Gastrocnemius medialis (tissue), 4 donors: ENCODE results near the gene CHST12. TPM values are rescaled to one million over a fixed set of nuclear protein-coding genes. Genes with fewer than 3 reads are reported as not detected.
"Not testable (repeated sequence)": the region's sequence is repeated elsewhere in the genome, so short reads cannot be mapped to it uniquely, and the experiment has no call there.

Source experiments
- ATAC-seq, 2 donors: fragments of 150-250 bp; one replicate each; pipeline ENCODE4 v1.9.1; 2016
- DNase-seq, 2 donors: peaks; one replicate each; pipeline ENCODE4 v3.0.0-alpha.2; 2019
- H3K27ac ChIP-seq, 4 donors: fragments of 200-600 bp; sonication (generic); 1 replicate in 1 of 4; 2 replicates in 3 of 4; pipeline ENCODE4 v1.5.1; 2016 to 2018; ENCODE audit warnings: mild to moderate bottlenecking in 2 of 4, moderate library complexity in 1 of 4
- H3K27me3 ChIP-seq, 3 donors: fragments of 200-600 bp; sonication (generic) in 2 of 3; 1 replicate in 1 of 3; 2 replicates in 2 of 3; pipeline versions ENCODE4 v1.5.1 to v1.6.0; 2016 to 2019; ENCODE audit warnings: mild to moderate bottlenecking in 1 of 3, moderate library complexity in 1 of 3
- H3K36me3 ChIP-seq, 2 donors: fragments of 200-600 bp; sonication (generic) in 1 of 2; one replicate each; pipeline ENCODE4 v1.5.1; 2017 to 2018
- H3K4me1 ChIP-seq, 2 donors: fragments of 200-600 bp; sonication (generic) in 1 of 2; one replicate each; pipeline ENCODE4 v1.5.1; 2016 to 2017; ENCODE audit warnings: mild to moderate bottlenecking in 2 of 2
- H3K4me3 ChIP-seq, 4 donors: fragments of 200-600 bp; sonication (generic) in 3 of 4; 1 replicate in 1 of 4; 2 replicates in 3 of 4; pipeline ENCODE4 v1.5.1; 2016 to 2019; ENCODE audit warnings: mild to moderate bottlenecking in 2 of 4
- H3K9me3 ChIP-seq, 3 donors: fragments of 200-600 bp; sonication (generic) in 2 of 3; 1 replicate in 1 of 3; 2 replicates in 2 of 3; pipeline ENCODE4 v1.5.1; 2016 to 2019
- POLR2A ChIP-seq, 2 donors: fragments of 450-650 bp; IDR thresholded peaks; one replicate each; pipeline ENCODE4 v1.6.1; 2017; ENCODE audit warnings: antibody characterized with exemption in 2 of 2, mild to moderate bottlenecking in 2 of 2, moderate library complexity in 2 of 2
- in situ Hi-C, 4 donors: fragments of 200-750 bp; cut with MboI; loops; one replicate each; pipeline versions ENCODE4 v1.15.0 to v1.8.0; 2017; ENCODE audit warnings: low sequenced_read_pairs in 4 of 4
- intact Hi-C: fragments of 100-400 bp; cut with DNase I; formaldehyde crosslinking; loops from one replicate; pipeline ENCODE4 v1.15.1; 2023; ENCODE audit warnings: low total_unique reads
- total RNA-seq, 4 donors: library from RNA; depleted of rRNA; stranded (reverse); fragments of >200 nt; gene quantifications; one replicate each; pipeline versions ENCODE4 v1.1.0 to v1.2.3, GENCODE V29; 2016
- TF ChIP-seq, protein P1 (sequence below), 5 experiments: fragments of 450-650 bp in 3 of 5; fragments of 200-600 bp in 2 of 5; sonication (generic) in 2 of 5; IDR thresholded peaks in 4 of 5; conservative IDR thresholded peaks in 1 of 5; 1 replicate in 4 of 5; 2 replicates in 1 of 5; pipeline ENCODE4 v1.5.1; 2016 to 2019; ENCODE audit warnings: antibody characterized with exemption in 5 of 5, mild to moderate bottlenecking in 3 of 5, moderate library complexity in 3 of 5

The CHST12 gene
- total RNA-seq, 4 donors from 2014 or later = 5.5 to 13.1 (median 10.1) TPM

DNA sequence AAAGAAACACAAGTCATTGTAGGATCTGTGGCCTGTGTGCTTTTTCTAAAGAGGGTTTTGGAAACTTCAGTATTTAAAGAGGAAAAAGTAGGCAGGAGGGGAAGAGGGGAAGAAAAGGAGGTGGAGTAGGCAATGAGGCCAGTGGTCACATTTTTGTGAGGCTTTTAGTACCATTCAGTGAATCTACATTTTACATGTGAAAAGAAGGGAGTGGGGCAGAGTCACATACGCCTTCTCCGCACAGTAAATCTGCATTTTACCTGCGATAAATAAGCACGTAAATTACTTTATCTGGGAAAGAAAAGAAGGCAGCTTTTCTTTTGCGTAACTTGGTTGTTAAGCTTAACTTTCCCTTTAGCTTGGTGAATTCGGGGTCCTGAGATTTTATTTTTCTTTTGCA is 13.2 kb downstream of the CHST12 start:
- in situ Hi-C loops = no loop called here
- DNase-seq = no peak
- Histone ChIP-seq H3K4me1 (peaks cover 13 to 30% of the 10 kb centered on the region in 2 donors), H3K9me3 (no peaks in the 10 kb centered on the region), H3K4me3 (no peak overlapping the region), H3K27me3 (no peaks in the 10 kb centered on the region), H3K27ac (no peak overlapping the region), H3K36me3 (no peaks in the 10 kb centered on the region)
- ATAC-seq = no peak
- intact Hi-C loops = no loop called here
- TF ChIP-seq, protein P1, sequence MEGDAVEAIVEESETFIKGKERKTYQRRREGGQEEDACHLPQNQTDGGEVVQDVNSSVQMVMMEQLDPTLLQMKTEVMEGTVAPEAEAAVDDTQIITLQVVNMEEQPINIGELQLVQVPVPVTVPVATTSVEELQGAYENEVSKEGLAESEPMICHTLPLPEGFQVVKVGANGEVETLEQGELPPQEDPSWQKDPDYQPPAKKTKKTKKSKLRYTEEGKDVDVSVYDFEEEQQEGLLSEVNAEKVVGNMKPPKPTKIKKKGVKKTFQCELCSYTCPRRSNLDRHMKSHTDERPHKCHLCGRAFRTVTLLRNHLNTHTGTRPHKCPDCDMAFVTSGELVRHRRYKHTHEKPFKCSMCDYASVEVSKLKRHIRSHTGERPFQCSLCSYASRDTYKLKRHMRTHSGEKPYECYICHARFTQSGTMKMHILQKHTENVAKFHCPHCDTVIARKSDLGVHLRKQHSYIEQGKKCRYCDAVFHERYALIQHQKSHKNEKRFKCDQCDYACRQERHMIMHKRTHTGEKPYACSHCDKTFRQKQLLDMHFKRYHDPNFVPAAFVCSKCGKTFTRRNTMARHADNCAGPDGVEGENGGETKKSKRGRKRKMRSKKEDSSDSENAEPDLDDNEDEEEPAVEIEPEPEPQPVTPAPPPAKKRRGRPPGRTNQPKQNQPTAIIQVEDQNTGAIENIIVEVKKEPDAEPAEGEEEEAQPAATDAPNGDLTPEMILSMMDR (IDR thresholded peaks at IDR 0.05 in 4 of 5, conservative IDR thresholded peaks at IDR 0.05 in 1 of 5) = no peak
- no peak for TF ChIP-seq POLR2A (IDR thresholded peaks at IDR 0.05)

DNA sequence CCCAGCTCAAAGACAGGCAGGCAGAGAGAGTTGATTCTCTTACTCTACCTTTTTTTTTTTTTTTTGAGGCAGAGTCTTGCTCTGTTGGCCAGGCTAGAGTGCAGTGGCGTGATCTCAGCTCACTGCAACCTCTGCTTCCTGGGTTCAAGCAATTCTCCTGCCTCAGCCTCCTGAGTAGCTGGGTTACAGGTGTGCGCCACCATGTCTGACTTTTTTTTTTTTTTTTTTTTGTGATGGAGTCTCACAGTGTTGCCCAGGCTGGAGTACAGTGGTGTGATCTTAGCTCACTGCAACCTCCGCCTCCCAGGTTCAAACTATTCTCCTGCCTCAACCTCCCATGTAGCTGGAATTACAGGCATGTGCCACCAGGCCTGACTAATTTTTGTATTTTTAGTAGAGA is 13.8 kb downstream of the CHST12 start:
- not testable (repeated sequence) for DNase-seq

DNA sequence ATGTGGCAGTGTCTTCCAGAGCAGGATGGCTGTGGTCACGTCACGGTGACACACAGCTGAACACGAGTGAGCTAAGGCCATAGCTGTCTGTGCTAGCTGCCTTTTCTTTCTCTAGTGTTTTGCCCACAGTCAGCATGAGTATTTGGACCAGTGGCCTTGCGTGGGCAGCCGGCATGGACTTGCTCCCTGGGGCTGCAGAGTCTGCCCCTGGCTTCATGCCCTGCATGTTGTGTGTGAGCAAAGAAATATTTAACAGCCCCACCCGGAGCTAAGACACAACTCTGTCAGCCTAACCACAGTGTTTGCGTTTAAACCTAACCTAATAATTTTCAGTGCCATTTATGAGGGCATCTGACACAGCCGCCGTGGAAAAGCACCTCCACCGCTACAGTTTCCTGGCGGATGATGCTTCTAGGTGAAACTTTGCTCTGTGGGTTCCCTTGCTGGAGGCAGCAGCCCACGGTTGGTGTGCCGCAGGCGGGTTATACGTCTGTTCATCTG is 14.6 kb downstream of the CHST12 start:
- ATAC-seq (no peak), DNase-seq (no peak)
- H3K9me3 ChIP-seq = no peaks in the 10 kb centered on the region
- no peaks in the 10 kb centered on the region for H3K36me3 ChIP-seq
- no peak overlapping the region for H3K27ac ChIP-seq
- in situ Hi-C loops (no loop called here), intact Hi-C loops (no loop called here)
- H3K4me3 ChIP-seq = no peak overlapping the region
- no peak for TF ChIP-seq POLR2A (IDR thresholded peaks at IDR 0.05)
- TF ChIP-seq, protein P1 (IDR thresholded peaks at IDR 0.05 in 4 of 5, conservative IDR thresholded peaks at IDR 0.05 in 1 of 5) = no peak
- H3K27me3 ChIP-seq = no peaks in the 10 kb centered on the region
- peaks cover 0 to 16% of the 10 kb centered on the region in 2 donors for H3K4me1 ChIP-seq

More for the DNA sequence above, 13.8 kb downstream of the CHST12 start:
- H3K36me3 ChIP-seq, intact Hi-C loops, H3K9me3 ChIP-seq, ATAC-seq, H3K27ac ChIP-seq, H3K4me3 ChIP-seq, in situ Hi-C loops, H3K27me3 ChIP-seq: not testable (repeated sequence)
- H3K4me1 ChIP-seq = peaks cover 7 to 25% of the 10 kb centered on the region in 2 donors

DNA sequence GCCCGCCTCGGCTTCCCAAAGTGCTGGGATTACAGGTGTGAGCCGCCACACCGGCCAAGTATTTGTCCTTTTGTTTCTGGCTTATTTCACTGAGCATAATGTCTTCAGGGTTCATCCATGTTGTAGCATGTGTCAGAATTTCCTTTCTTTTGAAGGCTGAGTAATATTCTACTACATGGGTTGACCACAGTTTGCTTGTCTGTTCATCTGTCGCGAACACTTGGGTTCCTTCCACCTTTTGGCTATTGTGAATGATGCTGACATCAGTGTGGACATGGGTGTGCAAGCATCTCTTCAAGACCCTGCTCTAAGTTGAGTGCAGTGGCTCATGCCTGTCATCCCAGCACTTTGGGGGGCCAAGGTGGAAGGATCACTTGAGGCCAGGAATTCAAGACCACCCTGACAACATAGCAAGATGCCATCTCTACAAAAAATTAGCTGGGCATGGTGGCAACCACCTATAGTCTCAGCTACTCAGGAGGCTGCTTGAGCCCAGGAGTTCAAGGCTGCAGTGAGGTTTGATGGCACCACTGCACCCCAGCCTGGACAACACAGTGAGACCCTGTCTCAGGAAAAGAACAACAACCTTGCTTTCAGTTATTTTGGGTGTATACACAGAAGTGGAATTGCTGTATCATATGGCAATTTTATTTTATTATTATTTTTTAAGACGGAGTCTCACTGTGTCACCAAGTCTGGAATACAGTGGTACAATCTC is 17.0 kb downstream of the CHST12 start:
- Histone ChIP-seq H3K4me3 (no peak overlapping the region), H3K27ac (no peak overlapping the region), H3K36me3 (no peaks in the 10 kb centered on the region), H3K4me1 (peaks cover 0 to 13% of the 10 kb centered on the region in 2 donors), H3K9me3 (no peaks in the 10 kb centered on the region), H3K27me3 (no peaks in the 10 kb centered on the region)
- intact Hi-C loops (no loop called here), in situ Hi-C loops (no loop called here)
- no peak for TF ChIP-seq POLR2A (IDR thresholded peaks at IDR 0.05)
- TF ChIP-seq, protein P1 (IDR thresholded peaks at IDR 0.05 in 4 of 5, conservative IDR thresholded peaks at IDR 0.05 in 1 of 5) = no peak
- DNase-seq (no peak), ATAC-seq (no peak)

DNA sequence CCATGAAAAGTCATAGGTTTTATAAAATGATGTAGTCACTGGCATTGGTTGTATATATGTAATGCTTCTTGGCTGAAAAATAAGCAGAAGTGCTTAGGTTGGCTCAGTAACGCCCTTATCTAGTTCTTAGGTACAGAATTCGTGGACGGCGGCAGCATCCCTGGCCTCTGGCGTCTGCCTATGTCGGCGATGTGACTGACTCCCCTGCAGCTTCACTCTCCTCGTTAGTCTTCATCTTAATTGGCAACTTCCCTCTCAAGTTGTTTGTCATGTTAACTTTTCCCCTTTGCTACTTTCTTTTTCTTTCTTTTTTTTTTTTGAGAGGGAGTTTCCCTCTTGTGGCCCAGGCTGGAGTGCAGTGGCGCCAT is 18.5 kb downstream of the CHST12 start:
- in situ Hi-C loops (no loop called here), intact Hi-C loops (no loop called here)
- ATAC-seq = no peak
- H3K9me3 ChIP-seq = no peaks in the 10 kb centered on the region
- H3K36me3 ChIP-seq = no peaks in the 10 kb centered on the region
- DNase-seq = no peak
- H3K4me3 ChIP-seq = no peak overlapping the region
- peaks cover 0 to 7% of the 10 kb centered on the region in 2 donors for H3K4me1 ChIP-seq
- H3K27ac ChIP-seq = no peak overlapping the region
- no peak for TF ChIP-seq POLR2A (IDR thresholded peaks at IDR 0.05)
- TF ChIP-seq, protein P1 (IDR thresholded peaks at IDR 0.05 in 4 of 5, conservative IDR thresholded peaks at IDR 0.05 in 1 of 5) = no peak
- H3K27me3 ChIP-seq = no peaks in the 10 kb centered on the region
